Esophagus muscularis mucosa (tissue), 3 donors: ENCODE results near the gene EML6.

ENCODE experiments used
- CTCF ChIP-seq, 3 experiments: fragments of 200-600 bp in 2 of 3; fragments of 450-650 bp in 1 of 3; sonication (generic) in 2 of 3; IDR thresholded peaks; one replicate each; pipeline ENCODE4 v1.5.1; 2017 to 2019; ENCODE audit warnings: antibody characterized with exemption in 3 of 3, mild to moderate bottlenecking in 2 of 3, moderate library complexity in 1 of 3
- POLR2AphosphoS5 ChIP-seq, 2 donors: sonication (generic); formaldehyde crosslinking; IDR thresholded peaks; one replicate each; pipeline ENCODE4 v1.6.1; 2017; ENCODE audit warnings: antibody characterized with exemption in 2 of 2

- TF ChIP-seq CTCF (IDR thresholded peaks at IDR 0.05) (no peak), POLR2AphosphoS5 (IDR thresholded peaks at IDR 0.05) (no peak)
These were observed 83.5 kb downstream of the EML6 start for GRCh38 chr2:54806975-54807374.
